Stimulated activated memory B cell treated with anti-CD40 and anti-IgM and Interleukin-4, amounts not matched to agents 10 μg/mL and 1 μg/mL and 100 μg/mL, for 72 hours (primary cell): ENCODE measurements around the gene MPC1.
"Not testable (repeated sequence)": the region's sequence is repeated elsewhere in the genome, so short reads cannot be mapped to it uniquely, and the experiment has no call there.

Source experiments
- ATAC-seq: fragments of 150-1000 bp; cut with Tn5 transposase; 2 replicates; pipeline ENCODE4 v1.10.0; 2021
- H3K27ac Mint-ChIP-seq: one replicate; pipeline ENCODE4 v1.8.0; 2022; ENCODE audit warnings: mild to moderate bottlenecking, mixed read lengths
- H3K27me3 Mint-ChIP-seq: one replicate; pipeline ENCODE4 v1.8.0; 2022; ENCODE audit warnings: mixed read lengths
- H3K36me3 Mint-ChIP-seq: one replicate; pipeline ENCODE4 v1.8.0; 2022; ENCODE audit warnings: mixed read lengths
- H3K4me1 Mint-ChIP-seq: one replicate; pipeline ENCODE4 v1.8.0; 2022; ENCODE audit warnings: mixed read lengths
- H3K4me3 Mint-ChIP-seq: one replicate; pipeline ENCODE4 v1.8.0; 2022; ENCODE audit warnings: mild to moderate bottlenecking, moderate library complexity, mixed read lengths
- H3K9me3 Mint-ChIP-seq: one replicate; pipeline ENCODE4 v1.8.0; 2022; ENCODE audit warnings: mixed read lengths

Gene MPC1

GRCh38 chr6:166377721-166378120 is 5.0 kb downstream of the MPC1 start:
- no peak for ATAC-seq
- Mint-ChIP-seq H3K27ac (no peak overlapping the region), H3K27me3 (no peaks in the 10 kb centered on the region), H3K9me3 (no peaks in the 10 kb centered on the region), H3K36me3 (peaks cover 5% of the 10 kb centered on the region), H3K4me3 (no peak overlapping the region), H3K4me1 (peaks cover 12% of the 10 kb centered on the region)

GRCh38 chr6:166375013-166375412 is 7.7 kb downstream of the MPC1 start:
- no peak for ATAC-seq
- Mint-ChIP-seq H3K36me3 (peaks cover 5% of the 10 kb centered on the region), H3K4me3 (no peak overlapping the region), H3K9me3 (no peaks in the 10 kb centered on the region), H3K27ac (no peak overlapping the region), H3K4me1 (no peaks in the 10 kb centered on the region), H3K27me3 (no peaks in the 10 kb centered on the region)

- Mint-ChIP-seq H3K27ac (no peak overlapping the region), H3K4me1 (no peaks in the 10 kb centered on the region), H3K4me3 (no peak overlapping the region), H3K27me3 (no peaks in the 10 kb centered on the region), H3K36me3 (peaks cover 20% of the 10 kb centered on the region), H3K9me3 (no peaks in the 10 kb centered on the region)
- no peak for ATAC-seq
Observed at GRCh38 chr6:166370489-166370888, 12.3 kb downstream of the MPC1 start.

GRCh38 chr6:166369782-166370181 is 13.0 kb downstream of the MPC1 start:
- peaks cover 19% of the 10 kb centered on the region for H3K36me3 Mint-ChIP-seq
- H3K4me3 Mint-ChIP-seq: no peak overlapping the region
- ATAC-seq: no peak
- no peaks in the 10 kb centered on the region for H3K4me1 Mint-ChIP-seq
- no peaks in the 10 kb centered on the region for H3K27me3 Mint-ChIP-seq
- no peak overlapping the region for H3K27ac Mint-ChIP-seq
- no peaks in the 10 kb centered on the region for H3K9me3 Mint-ChIP-seq

GRCh38 chr6:166366921-166367320 is 15.8 kb downstream of the MPC1 start:
- no peaks in the 10 kb centered on the region for H3K4me1 Mint-ChIP-seq
- H3K9me3 Mint-ChIP-seq: no peaks in the 10 kb centered on the region
- no peak overlapping the region for H3K27ac Mint-ChIP-seq
- H3K36me3 Mint-ChIP-seq: peaks cover 33% of the 10 kb centered on the region
- H3K27me3 Mint-ChIP-seq: no peaks in the 10 kb centered on the region
- no peak overlapping the region for H3K4me3 Mint-ChIP-seq
- ATAC-seq: no peak

- no peak for ATAC-seq
- no peaks in the 10 kb centered on the region for H3K4me1 Mint-ChIP-seq
- no peak overlapping the region for H3K27ac Mint-ChIP-seq
- H3K27me3 Mint-ChIP-seq: no peaks in the 10 kb centered on the region
- H3K4me3 Mint-ChIP-seq: no peak overlapping the region
- no peaks in the 10 kb centered on the region for H3K9me3 Mint-ChIP-seq
- peaks cover 33% of the 10 kb centered on the region for H3K36me3 Mint-ChIP-seq
Observed at GRCh38 chr6:166365806-166366205, 16.9 kb downstream of the MPC1 start.

GRCh38 chr6:166365221-166365620 is 17.5 kb downstream of the MPC1 start:
- Mint-ChIP-seq H3K4me1 (no peaks in the 10 kb centered on the region), H3K4me3 (no peak overlapping the region), H3K27me3 (no peaks in the 10 kb centered on the region), H3K36me3 (peaks cover 33% of the 10 kb centered on the region), H3K9me3 (no peaks in the 10 kb centered on the region), H3K27ac (no peak overlapping the region)
- ATAC-seq: no peak

- H3K9me3 Mint-ChIP-seq: no peaks in the 10 kb centered on the region
- ATAC-seq: no peak
- H3K27ac Mint-ChIP-seq: no peak overlapping the region
Observed at GRCh38 chr6:166364456-166364855, 18.3 kb downstream of the MPC1 start.

GRCh38 chr6:166362427-166362826 is 20.3 kb downstream of the MPC1 start:
- not testable (repeated sequence) for H3K27ac Mint-ChIP-seq, ATAC-seq, H3K9me3 Mint-ChIP-seq, H3K4me1 Mint-ChIP-seq, H3K4me3 Mint-ChIP-seq, H3K27me3 Mint-ChIP-seq
- peaks cover 27% of the 10 kb centered on the region for H3K36me3 Mint-ChIP-seq

More at GRCh38 chr6:166364456-166364855, 18.3 kb downstream of the MPC1 start:
- no peaks in the 10 kb centered on the region for H3K27me3 Mint-ChIP-seq
- H3K4me3 Mint-ChIP-seq: no peak overlapping the region
- H3K4me1 Mint-ChIP-seq: no peaks in the 10 kb centered on the region
- H3K36me3 Mint-ChIP-seq: peaks cover 33% of the 10 kb centered on the region

- Mint-ChIP-seq H3K4me3 (no peak overlapping the region), H3K4me1 (no peaks in the 10 kb centered on the region)
Observed at GRCh38 chr6:166361077-166361429, 21.7 kb downstream of the MPC1 start.

GRCh38 chr6:166360243-166361076 is 22.3 kb downstream of the MPC1 start:
- H3K4me3 Mint-ChIP-seq: no peak overlapping the region
- H3K27ac Mint-ChIP-seq: no peak overlapping the region
- H3K9me3 Mint-ChIP-seq: no peaks in the 10 kb centered on the region
- H3K36me3 Mint-ChIP-seq: peaks cover 18% of the 10 kb centered on the region
- no peak for ATAC-seq
- H3K4me1 Mint-ChIP-seq: no peaks in the 10 kb centered on the region
- H3K27me3 Mint-ChIP-seq: no peaks in the 10 kb centered on the region

More at GRCh38 chr6:166361077-166361429, 21.7 kb downstream of the MPC1 start:
- H3K9me3 Mint-ChIP-seq: no peaks in the 10 kb centered on the region
- no peak for ATAC-seq
- no peaks in the 10 kb centered on the region for H3K27me3 Mint-ChIP-seq
- no peak overlapping the region for H3K27ac Mint-ChIP-seq
- peaks cover 23% of the 10 kb centered on the region for H3K36me3 Mint-ChIP-seq

- ATAC-seq: no peak
- H3K9me3 Mint-ChIP-seq: no peaks in the 10 kb centered on the region
- no peak overlapping the region for H3K27ac Mint-ChIP-seq
- H3K4me1 Mint-ChIP-seq: peaks cover 10% of the 10 kb centered on the region
- H3K36me3 Mint-ChIP-seq: peaks cover 6% of the 10 kb centered on the region
- no peak overlapping the region for H3K4me3 Mint-ChIP-seq
- no peaks in the 10 kb centered on the region for H3K27me3 Mint-ChIP-seq
Observed at GRCh38 chr6:166355552-166355951, 27.2 kb downstream of the MPC1 start.

- no peaks in the 10 kb centered on the region for H3K27me3 Mint-ChIP-seq
- H3K36me3 Mint-ChIP-seq: peaks cover 6% of the 10 kb centered on the region
Observed at GRCh38 chr6:166354965-166355364, 27.8 kb downstream of the MPC1 start.

GRCh38 chr6:166354143-166354542 is 28.6 kb downstream of the MPC1 start:
- Mint-ChIP-seq H3K4me3 (no peak overlapping the region), H3K4me1 (peaks cover 10% of the 10 kb centered on the region), H3K36me3 (peaks cover 6% of the 10 kb centered on the region), H3K27me3 (no peaks in the 10 kb centered on the region), H3K27ac (no peak overlapping the region), H3K9me3 (no peaks in the 10 kb centered on the region)
- ATAC-seq: no peak

More at GRCh38 chr6:166354965-166355364, 27.8 kb downstream of the MPC1 start:
- Mint-ChIP-seq H3K4me1 (peaks cover 10% of the 10 kb centered on the region), H3K27ac (no peak overlapping the region), H3K9me3 (no peaks in the 10 kb centered on the region), H3K4me3 (no peak overlapping the region)
- ATAC-seq: no peak

- Mint-ChIP-seq H3K27ac (no peak overlapping the region), H3K4me1 (peaks cover 10% of the 10 kb centered on the region), H3K36me3 (peaks cover 6% of the 10 kb centered on the region), H3K9me3 (no peaks in the 10 kb centered on the region), H3K27me3 (no peaks in the 10 kb centered on the region), H3K4me3 (no peak overlapping the region)
- ATAC-seq: no peak
Observed at GRCh38 chr6:166353507-166353906, 29.2 kb downstream of the MPC1 start.

GRCh38 chr6:166352923-166353322 is 29.8 kb downstream of the MPC1 start:
- Mint-ChIP-seq H3K27me3 (no peaks in the 10 kb centered on the region), H3K27ac (no peak overlapping the region), H3K36me3 (peaks cover 6% of the 10 kb centered on the region), H3K9me3 (no peaks in the 10 kb centered on the region), H3K4me3 (no peak overlapping the region), H3K4me1 (peaks cover 12% of the 10 kb centered on the region)
- ATAC-seq: no peak
